ENCODE results near the gene PHTF2.

GRCh38 chr7:77800730-77801129 is 2.2 kb downstream of the PHTF2 start:
- TF ChIP-seq POLR2A (IDR thresholded peaks at IDR 0.05; ENCODE audit: low read depth, low read length) (no peak), POLR2AphosphoS5 (IDR thresholded peaks at IDR 0.05; ENCODE audit: low read depth, low read length) (no peak)

Measured in GM12892 (cell line).